Measurements from ENCODE around the gene ZNF473. TPM values are rescaled to one million over a fixed set of nuclear protein-coding genes. Genes with fewer than 3 reads are reported as not detected.

Gene ZNF473
- total RNA-seq, 1 experiment from 2014 or later, result 19.0 TPM

GRCh38 chr19:50001775-50002174 is 24.0 kb upstream of the ZNF473 start:
- no peaks in the 10 kb centered on the region for H3K79me2 ChIP-seq (ENCODE audit: insufficient read depth, low read length)

More at GRCh38 chr19:50001775-50002174, 24.0 kb upstream of the ZNF473 start:
- Histone ChIP-seq H3K4me1 (ENCODE audit: insufficient read depth, low read length) (no peaks in the 10 kb centered on the region), H2BK120ac (ENCODE audit: low read depth, low read length, poor library complexity, severe bottlenecking) (no peak overlapping the region), H4K8ac (replicated peaks; ENCODE audit: insufficient read length, low read depth, low read length) (no peak overlapping the region), H4K91ac (ENCODE audit: insufficient read length, low read depth, low read length) (no peak overlapping the region), H3K4me2 (ENCODE audit: insufficient read depth, insufficient read length, low read length) (no peak overlapping the region), H3K9ac (ENCODE audit: extremely low read depth, insufficient read length, low read length) (no peak overlapping the region), H4K20me1 (ENCODE audit: control insufficient read depth, insufficient read depth, insufficient read length) (no peaks in the 10 kb centered on the region), H2BK20ac (ENCODE audit: low read depth, low read length, poor library complexity, severe bottlenecking) (no peak overlapping the region), H3K27me3 (ENCODE audit: insufficient read depth, low read length) (no peaks in the 10 kb centered on the region), H2BK15ac (ENCODE audit: low read depth, low read length) (no peak overlapping the region), H3K9me3 (ENCODE audit: control insufficient read depth, low read depth, low read length) (no peaks in the 10 kb centered on the region), H2BK12ac (ENCODE audit: insufficient read length, low read depth, low read length) (no peak overlapping the region), H2AFZ (ENCODE audit: low read length) (no peak overlapping the region), H4K5ac (ENCODE audit: insufficient read length, low read depth, low read length) (no peak overlapping the region), H3K79me1 (ENCODE audit: insufficient read depth, low read depth, low read length, poor library complexity, severe bottlenecking) (no peaks in the 10 kb centered on the region), H3K23ac (ENCODE audit: insufficient read length, low read depth, low read length) (no peak overlapping the region), H3K56ac (ENCODE audit: insufficient read length, low read depth, low read length) (no peak overlapping the region), H3T11ph (ENCODE audit: low read length) (no peak overlapping the region), H3K18ac (ENCODE audit: insufficient read length, low read depth, low read length) (no peak overlapping the region), H2AK5ac (ENCODE audit: insufficient read length, low read length) (no peak overlapping the region), H3K23me2 (ENCODE audit: insufficient read length, low read depth, low read length, poor library complexity, severe bottlenecking) (no peaks in the 10 kb centered on the region), H3K14ac (ENCODE audit: insufficient read depth, low read length) (no peak overlapping the region), H2BK5ac (ENCODE audit: insufficient read length, low read length) (no peak overlapping the region), H3K4ac (ENCODE audit: low read depth, low read length) (no peak overlapping the region), H3K27ac (ENCODE audit: insufficient read length, low read depth, low read length) (no peak overlapping the region)
- no peaks in the 10 kb centered on the region for H3K9me3 Mint-ChIP-seq
- no CpG with 5 or more reads among the region's 8 CpGs for WGBS (ENCODE audit: extremely low coverage, insufficient read length, low lambda C conversion rate)
- H3K27ac Mint-ChIP-seq, result no peak overlapping the region
- DNase-seq, result no peak
- H3K27me3 Mint-ChIP-seq (ENCODE audit: low read depth), result no peaks in the 10 kb centered on the region
- H3K4me1 Mint-ChIP-seq, result no peaks in the 10 kb centered on the region
- TF ChIP-seq CTCF (conservative IDR thresholded peaks at IDR 0.05), result no peak
- no peak overlapping the region for H3K4me3 Mint-ChIP-seq
- H3K36me3 Mint-ChIP-seq (ENCODE audit: insufficient read depth in 1 of 3, low read depth in 3 of 3), result peaks cover 5 to 39% (median 27%) of the 10 kb centered on the region in 3 experiments
